ENCODE data around the gene C1orf167.

GRCh38 chr1:11822091-11822490, 60.1 kb downstream of the C1orf167 start:
- TF ChIP-seq, protein P1, sequence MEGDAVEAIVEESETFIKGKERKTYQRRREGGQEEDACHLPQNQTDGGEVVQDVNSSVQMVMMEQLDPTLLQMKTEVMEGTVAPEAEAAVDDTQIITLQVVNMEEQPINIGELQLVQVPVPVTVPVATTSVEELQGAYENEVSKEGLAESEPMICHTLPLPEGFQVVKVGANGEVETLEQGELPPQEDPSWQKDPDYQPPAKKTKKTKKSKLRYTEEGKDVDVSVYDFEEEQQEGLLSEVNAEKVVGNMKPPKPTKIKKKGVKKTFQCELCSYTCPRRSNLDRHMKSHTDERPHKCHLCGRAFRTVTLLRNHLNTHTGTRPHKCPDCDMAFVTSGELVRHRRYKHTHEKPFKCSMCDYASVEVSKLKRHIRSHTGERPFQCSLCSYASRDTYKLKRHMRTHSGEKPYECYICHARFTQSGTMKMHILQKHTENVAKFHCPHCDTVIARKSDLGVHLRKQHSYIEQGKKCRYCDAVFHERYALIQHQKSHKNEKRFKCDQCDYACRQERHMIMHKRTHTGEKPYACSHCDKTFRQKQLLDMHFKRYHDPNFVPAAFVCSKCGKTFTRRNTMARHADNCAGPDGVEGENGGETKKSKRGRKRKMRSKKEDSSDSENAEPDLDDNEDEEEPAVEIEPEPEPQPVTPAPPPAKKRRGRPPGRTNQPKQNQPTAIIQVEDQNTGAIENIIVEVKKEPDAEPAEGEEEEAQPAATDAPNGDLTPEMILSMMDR (IDR thresholded peaks at IDR 0.05) = no peak
- no peak for TF ChIP-seq POLR2A (IDR thresholded peaks at IDR 0.05)
